HEK293 (cell line): ENCODE results near the gene ITGA2.

Experiments
- CTCF ChIA-PET: fragments of 350-600 bp; formaldehyde crosslinking; extraction: SDS; loops from one replicate; lab custom pipeline; 2021; ENCODE audit warnings: antibody characterized with exemption; lab: Yijun Ruan, JAX
- POLR2A ChIA-PET: fragments of 300-600 bp; formaldehyde crosslinking; extraction: SDS; loops from one replicate; lab custom pipeline; 2020; ENCODE audit warnings: antibody characterized with exemption, inconsistent platforms; lab: Yijun Ruan, JAX
- H3K27ac ChIP-seq: fragments of 200-500 bp; sonication (Bioruptor generic); 2 replicates; pipeline ENCODE4 v1.5.1; 2014; ENCODE audit warnings: low read depth, low read length, control low read depth, inconsistent platforms; ENCODE audit errors: extremely low read depth
- H3K36me3 ChIP-seq, 2 experiments: fragments of 200-500 bp in 1 of 2; sonication (Bioruptor generic) in 1 of 2; 1 replicate in 1 of 2; 2 replicates in 1 of 2; pipeline ENCODE4 v1.5.1; 2014 to 2017; ENCODE audit warnings: inconsistent platforms in 2 of 2, low read length in 2 of 2; ENCODE audit not compliant: control insufficient read depth in 2 of 2, insufficient read depth in 1 of 2
- H3K4me1 ChIP-seq: fragments of 200-500 bp; sonication (Bioruptor generic); 2 replicates; pipeline ENCODE4 v1.5.1; 2014; ENCODE audit warnings: mild to moderate bottlenecking, low read length, inconsistent platforms; ENCODE audit not compliant: control insufficient read depth, insufficient read depth
- H3K4me3 ChIP-seq: 2 replicates; pipeline ENCODE4 v1.5.1; 2011; ENCODE audit warnings: low read depth, mild to moderate bottlenecking, control low read depth, low read length, moderate library complexity
- H3K9me3 ChIP-seq: fragments of 200-500 bp; sonication (Bioruptor generic); 2 replicates; pipeline ENCODE4 v1.5.1; 2014; ENCODE audit warnings: low read depth, low read length, inconsistent platforms; ENCODE audit not compliant: control insufficient read depth, insufficient read depth
- FEZF1 ChIP-seq: fragments of 450-650 bp; formaldehyde crosslinking; IDR thresholded peaks from 2 replicates; pipeline ENCODE4 v1.5.1; 2016; ENCODE audit warnings: missing biosample characterization, missing genetic modification characterization
- GFI1B ChIP-seq: fragments of 450-650 bp; formaldehyde crosslinking; IDR thresholded peaks from 2 replicates; pipeline ENCODE4 v1.5.1; 2016; ENCODE audit warnings: missing biosample characterization, missing genetic modification characterization
- GLI2 ChIP-seq: fragments of 450-650 bp; formaldehyde crosslinking; IDR thresholded peaks from 2 replicates; pipeline ENCODE4; 2017; ENCODE audit warnings: missing biosample characterization, missing genetic modification characterization, low read depth, borderline replicate concordance
- OSR2 ChIP-seq: fragments of 450-650 bp; formaldehyde crosslinking; IDR thresholded peaks from 2 replicates; pipeline ENCODE4 v1.5.1; 2016; ENCODE audit warnings: missing biosample characterization, missing genetic modification characterization
- SP7 ChIP-seq: fragments of 450-650 bp; formaldehyde crosslinking; IDR thresholded peaks from 2 replicates; pipeline ENCODE4 v1.5.1; 2016; ENCODE audit warnings: missing biosample characterization, missing genetic modification characterization
- ZNF114 ChIP-seq: fragments of 450-650 bp; formaldehyde crosslinking; IDR thresholded peaks from 2 replicates; pipeline ENCODE4 v1.5.0; 2017; ENCODE audit warnings: missing biosample characterization, missing genetic modification characterization
- ZNF121 ChIP-seq: fragments of 450-650 bp; formaldehyde crosslinking; IDR thresholded peaks from 2 replicates; pipeline ENCODE4 v1.5.1; 2016; ENCODE audit warnings: missing biosample characterization, missing genetic modification characterization
- ZNF654 ChIP-seq: fragments of 450-650 bp; formaldehyde crosslinking; IDR thresholded peaks from 2 replicates; pipeline ENCODE4 v1.5.1; 2016; ENCODE audit warnings: low read depth, missing biosample characterization, missing genetic modification characterization
- ZNF776 ChIP-seq: fragments of 450-650 bp; formaldehyde crosslinking; IDR thresholded peaks from 2 replicates; pipeline ENCODE4 v1.5.0; 2017; ENCODE audit warnings: missing biosample characterization, missing genetic modification characterization, borderline replicate concordance
- ZXDB ChIP-seq: fragments of 450-650 bp; formaldehyde crosslinking; IDR thresholded peaks from 2 replicates; pipeline ENCODE4 v1.5.1; 2016; ENCODE audit warnings: missing biosample characterization, missing genetic modification characterization
- TF ChIP-seq, protein P1 (sequence below): fragments of 450-650 bp; formaldehyde crosslinking; IDR thresholded peaks from 2 replicates; pipeline ENCODE4 v1.5.1; 2017; ENCODE audit warnings: missing biosample characterization, missing genetic modification characterization
- TF ChIP-seq, protein P2 (sequence below): fragments of 450-650 bp; formaldehyde crosslinking; IDR thresholded peaks from 2 replicates; pipeline ENCODE4 v1.5.1; 2016; ENCODE audit warnings: missing biosample characterization, missing genetic modification characterization
- TF ChIP-seq, protein P3 (sequence below): fragments of 450-650 bp; formaldehyde crosslinking; IDR thresholded peaks from 2 replicates; pipeline ENCODE4 v1.5.1; 2017; ENCODE audit warnings: missing biosample characterization, missing genetic modification characterization
- TF ChIP-seq, protein P4 (sequence below): fragments of 450-650 bp; formaldehyde crosslinking; IDR thresholded peaks from 2 replicates; pipeline ENCODE4 v1.5.1; 2017; ENCODE audit warnings: missing biosample characterization, missing genetic modification characterization

The ITGA2 gene

DNA sequence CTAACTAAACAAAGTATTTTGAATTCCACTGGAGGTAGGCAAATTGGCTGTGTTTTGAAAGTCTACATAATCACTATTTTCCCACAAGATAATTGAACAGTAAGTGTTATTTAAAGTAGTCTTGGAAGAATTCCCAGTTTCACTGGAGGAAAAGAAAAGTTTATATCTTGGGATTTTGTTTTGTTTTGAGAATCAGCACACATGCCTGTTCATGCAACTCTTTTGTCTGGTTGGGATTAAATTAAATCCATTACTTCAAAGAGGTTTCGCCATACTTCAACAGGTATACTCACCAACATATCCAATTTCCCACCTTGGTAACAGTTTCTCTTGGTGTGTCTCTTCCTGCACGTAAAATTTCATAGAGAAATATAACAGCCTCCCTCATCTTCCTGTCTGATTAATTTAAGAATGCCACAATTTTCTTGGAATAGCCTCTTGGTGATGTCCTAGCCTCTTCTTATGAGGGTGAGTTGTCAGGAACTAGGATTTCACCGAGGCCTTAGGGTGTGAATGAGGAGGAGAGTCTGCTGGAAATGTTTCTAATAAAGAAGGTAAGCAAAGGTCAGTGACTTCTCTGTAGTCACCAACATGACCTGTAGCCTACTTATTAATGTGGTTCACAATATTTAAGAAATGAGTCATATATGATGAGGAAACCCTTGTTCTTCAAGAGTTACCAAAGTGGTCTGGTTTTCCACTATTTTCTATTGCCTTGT lies 48.1 kb downstream of the ITGA2 start (continued):
- TF ChIP-seq, protein P1, sequence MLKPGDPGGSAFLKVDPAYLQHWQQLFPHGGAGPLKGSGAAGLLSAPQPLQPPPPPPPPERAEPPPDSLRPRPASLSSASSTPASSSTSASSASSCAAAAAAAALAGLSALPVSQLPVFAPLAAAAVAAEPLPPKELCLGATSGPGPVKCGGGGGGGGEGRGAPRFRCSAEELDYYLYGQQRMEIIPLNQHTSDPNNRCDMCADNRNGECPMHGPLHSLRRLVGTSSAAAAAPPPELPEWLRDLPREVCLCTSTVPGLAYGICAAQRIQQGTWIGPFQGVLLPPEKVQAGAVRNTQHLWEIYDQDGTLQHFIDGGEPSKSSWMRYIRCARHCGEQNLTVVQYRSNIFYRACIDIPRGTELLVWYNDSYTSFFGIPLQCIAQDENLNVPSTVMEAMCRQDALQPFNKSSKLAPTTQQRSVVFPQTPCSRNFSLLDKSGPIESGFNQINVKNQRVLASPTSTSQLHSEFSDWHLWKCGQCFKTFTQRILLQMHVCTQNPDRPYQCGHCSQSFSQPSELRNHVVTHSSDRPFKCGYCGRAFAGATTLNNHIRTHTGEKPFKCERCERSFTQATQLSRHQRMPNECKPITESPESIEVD (tag by site-specific recombination) = peak; percentile 92
- 0 out of 2 replicates have a peak, but pooled peaks have one; percentile 37 for TF ChIP-seq FEZF1 (tag by site-specific recombination)
- TF ChIP-seq, protein P2, sequence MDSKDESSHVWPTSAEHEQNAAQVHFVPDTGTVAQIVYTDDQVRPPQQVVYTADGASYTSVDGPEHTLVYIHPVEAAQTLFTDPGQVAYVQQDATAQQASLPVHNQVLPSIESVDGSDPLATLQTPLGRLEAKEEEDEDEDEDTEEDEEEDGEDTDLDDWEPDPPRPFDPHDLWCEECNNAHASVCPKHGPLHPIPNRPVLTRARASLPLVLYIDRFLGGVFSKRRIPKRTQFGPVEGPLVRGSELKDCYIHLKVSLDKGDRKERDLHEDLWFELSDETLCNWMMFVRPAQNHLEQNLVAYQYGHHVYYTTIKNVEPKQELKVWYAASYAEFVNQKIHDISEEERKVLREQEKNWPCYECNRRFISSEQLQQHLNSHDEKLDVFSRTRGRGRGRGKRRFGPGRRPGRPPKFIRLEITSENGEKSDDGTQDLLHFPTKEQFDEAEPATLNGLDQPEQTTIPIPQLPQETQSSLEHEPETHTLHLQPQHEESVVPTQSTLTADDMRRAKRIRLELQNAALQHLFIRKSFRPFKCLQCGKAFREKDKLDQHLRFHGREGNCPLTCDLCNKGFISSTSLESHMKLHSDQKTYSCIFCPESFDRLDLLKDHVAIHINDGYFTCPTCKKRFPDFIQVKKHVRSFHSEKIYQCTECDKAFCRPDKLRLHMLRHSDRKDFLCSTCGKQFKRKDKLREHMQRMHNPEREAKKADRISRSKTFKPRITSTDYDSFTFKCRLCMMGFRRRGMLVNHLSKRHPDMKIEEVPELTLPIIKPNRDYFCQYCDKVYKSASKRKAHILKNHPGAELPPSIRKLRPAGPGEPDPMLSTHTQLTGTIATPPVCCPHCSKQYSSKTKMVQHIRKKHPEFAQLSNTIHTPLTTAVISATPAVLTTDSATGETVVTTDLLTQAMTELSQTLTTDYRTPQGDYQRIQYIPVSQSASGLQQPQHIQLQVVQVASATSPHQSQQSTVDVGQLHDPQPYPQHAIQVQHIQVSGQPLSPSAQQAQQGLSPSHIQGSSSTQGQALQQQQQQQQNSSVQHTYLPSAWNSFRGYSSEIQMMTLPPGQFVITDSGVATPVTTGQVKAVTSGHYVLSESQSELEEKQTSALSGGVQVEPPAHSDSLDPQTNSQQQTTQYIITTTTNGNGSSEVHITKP (tag by site-specific recombination) = 0 out of 2 replicates have a peak, but pooled peaks have one; percentile 3
- no peak for TF ChIP-seq GLI2
- TF ChIP-seq SP7 (tag by site-specific recombination) = peak; percentile 95
- no peak for TF ChIP-seq ZNF121 (tag by site-specific recombination)
- no peak for TF ChIP-seq ZNF654
- peak; percentile 39; the same call in 1 of the 2 replicates for TF ChIP-seq OSR2

DNA sequence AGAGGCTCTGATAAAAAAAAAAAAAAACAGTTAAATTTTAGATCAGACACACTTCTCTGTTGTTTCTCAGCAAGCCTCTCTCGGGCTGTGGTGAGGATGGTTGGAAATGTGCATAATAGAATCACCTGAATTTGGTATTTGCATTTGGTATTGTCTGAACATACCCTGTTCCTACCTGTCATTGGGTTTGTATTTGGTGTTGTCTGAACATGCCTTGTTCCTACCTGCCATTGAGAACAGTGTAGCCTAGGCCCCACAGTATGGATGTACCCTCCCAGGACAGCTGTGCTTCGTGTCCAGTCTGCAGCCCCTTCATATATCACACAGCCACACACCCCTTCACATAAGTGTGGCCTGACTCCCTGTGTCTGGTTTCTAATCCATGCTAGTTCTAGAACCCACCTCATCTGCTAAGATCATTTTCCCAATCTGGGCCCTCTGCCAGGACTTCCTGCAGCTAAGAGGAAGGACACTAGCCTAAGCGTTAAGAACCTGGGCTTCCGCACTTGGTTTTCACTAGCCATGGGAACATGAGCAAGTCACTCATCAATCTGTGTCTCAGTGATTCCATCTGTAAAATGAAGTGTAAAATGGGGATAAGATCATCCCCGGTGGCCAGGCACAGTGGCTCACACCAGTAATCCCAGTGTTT lies 49.2 kb downstream of the ITGA2 start:
- peaks cover 24% of the 10 kb centered on the region for H3K4me1 ChIP-seq
- H3K9me3 ChIP-seq = no peaks in the 10 kb centered on the region
- no peak overlapping the region for H3K27ac ChIP-seq
- H3K4me3 ChIP-seq = no peak overlapping the region
- ChIA-PET POLR2A (no interaction called here), CTCF (interaction anchor here (0.5 to 0.9 kb wide), 2 partner anchors 9 to 1263 kb away, joined by 3 to 4 read pairs; no protein-coding TSS in a partner anchor)
- no peaks in the 10 kb centered on the region for H3K36me3 ChIP-seq
- 0 out of 2 replicates have a peak, but pooled peaks have one; percentile 24 for TF ChIP-seq GFI1B (tag by site-specific recombination)
- no peak for TF ChIP-seq ZNF776
- TF ChIP-seq, protein P3, sequence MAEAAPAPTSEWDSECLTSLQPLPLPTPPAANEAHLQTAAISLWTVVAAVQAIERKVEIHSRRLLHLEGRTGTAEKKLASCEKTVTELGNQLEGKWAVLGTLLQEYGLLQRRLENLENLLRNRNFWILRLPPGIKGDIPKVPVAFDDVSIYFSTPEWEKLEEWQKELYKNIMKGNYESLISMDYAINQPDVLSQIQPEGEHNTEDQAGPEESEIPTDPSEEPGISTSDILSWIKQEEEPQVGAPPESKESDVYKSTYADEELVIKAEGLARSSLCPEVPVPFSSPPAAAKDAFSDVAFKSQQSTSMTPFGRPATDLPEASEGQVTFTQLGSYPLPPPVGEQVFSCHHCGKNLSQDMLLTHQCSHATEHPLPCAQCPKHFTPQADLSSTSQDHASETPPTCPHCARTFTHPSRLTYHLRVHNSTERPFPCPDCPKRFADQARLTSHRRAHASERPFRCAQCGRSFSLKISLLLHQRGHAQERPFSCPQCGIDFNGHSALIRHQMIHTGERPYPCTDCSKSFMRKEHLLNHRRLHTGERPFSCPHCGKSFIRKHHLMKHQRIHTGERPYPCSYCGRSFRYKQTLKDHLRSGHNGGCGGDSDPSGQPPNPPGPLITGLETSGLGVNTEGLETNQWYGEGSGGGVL (tag by site-specific recombination) = peak; percentile 42; the same call in 1 of the 2 replicates
- no peak for TF ChIP-seq ZNF114 (tag by site-specific recombination)
- TF ChIP-seq ZXDB (tag by site-specific recombination) = 0 out of 2 replicates have a peak, but pooled peaks have one; percentile 21
- TF ChIP-seq, protein P4, sequence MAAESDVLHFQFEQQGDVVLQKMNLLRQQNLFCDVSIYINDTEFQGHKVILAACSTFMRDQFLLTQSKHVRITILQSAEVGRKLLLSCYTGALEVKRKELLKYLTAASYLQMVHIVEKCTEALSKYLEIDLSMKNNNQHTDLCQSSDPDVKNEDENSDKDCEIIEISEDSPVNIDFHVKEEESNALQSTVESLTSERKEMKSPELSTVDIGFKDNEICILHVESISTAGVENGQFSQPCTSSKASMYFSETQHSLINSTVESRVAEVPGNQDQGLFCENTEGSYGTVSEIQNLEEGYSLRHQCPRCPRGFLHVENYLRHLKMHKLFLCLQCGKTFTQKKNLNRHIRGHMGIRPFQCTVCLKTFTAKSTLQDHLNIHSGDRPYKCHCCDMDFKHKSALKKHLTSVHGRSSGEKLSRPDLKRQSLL (tag by site-specific recombination) = no peak
- TF ChIP-seq, protein P2 (tag by site-specific recombination) = peak; percentile 44; the same call in 1 of the 2 replicates
